Thoracic aorta (tissue), 2 donors: ENCODE results near the gene CD83. TPM values are rescaled to one million over a fixed set of nuclear protein-coding genes. Genes with fewer than 3 reads are reported as not detected.

ENCODE experiments used
- ATAC-seq: fragments of 150-250 bp; one replicate; pipeline ENCODE4 v1.8.0; 2017; ENCODE audit warnings: low read depth; ENCODE audit not compliant: insufficient number of reproducible peaks, low FRiP score
- DNase-seq: peaks from one replicate; pipeline ENCODE4 v3.0.0-alpha.2; 2020; ENCODE audit warnings: low spot score
- H3K27ac ChIP-seq, 2 donors: fragments of 200-600 bp; sonication (generic); 1 replicate in 1 of 2; 2 replicates in 1 of 2; pipeline ENCODE4 v1.5.1; 2016; ENCODE audit warnings: mild to moderate bottlenecking in 2 of 2, moderate library complexity in 2 of 2
- H3K27me3 ChIP-seq: fragments of 200-600 bp; sonication (generic); replicated peaks from 2 replicates; pipeline ENCODE4 v1.6.0; 2016; ENCODE audit warnings: mild to moderate bottlenecking; ENCODE audit not compliant: insufficient read depth
- H3K36me3 ChIP-seq: fragments of 200-600 bp; sonication (generic); one replicate; pipeline ENCODE4 v1.5.1; 2016
- H3K4me1 ChIP-seq, 2 donors: fragments of 200-600 bp; sonication (generic); 1 replicate in 1 of 2; 2 replicates in 1 of 2; pipeline versions ENCODE4 v1.5.1 to v1.6.0; 2016; ENCODE audit warnings: low read depth in 2 of 2, mild to moderate bottlenecking in 1 of 2; ENCODE audit not compliant: control insufficient read depth in 1 of 2
- H3K4me3 ChIP-seq: fragments of 200-600 bp; sonication (generic); 2 replicates; pipeline ENCODE4 v1.5.1; 2016; ENCODE audit warnings: mild to moderate bottlenecking
- H3K9me3 ChIP-seq: fragments of 200-600 bp; sonication (generic); 2 replicates; pipeline ENCODE4 v1.5.1; 2016
- CTCF ChIP-seq: fragments of 200-600 bp; sonication (generic); IDR thresholded peaks from one replicate; pipeline ENCODE4 v1.5.1; 2019; ENCODE audit warnings: antibody characterized with exemption
- total RNA-seq, 2 donors: library from RNA; depleted of rRNA; stranded (reverse); fragments of >200 nt; gene quantifications; one replicate each; pipeline versions ENCODE4 v1.1.0 to v1.2.3, GENCODE V29; 2016

Gene CD83
- total RNA-seq, 2 donors from 2014 or later = 1.1 to 8.0 TPM

- H3K9me3 ChIP-seq = peaks cover 24% of the 10 kb centered on the region
- no peak overlapping the region for H3K27ac ChIP-seq
- ATAC-seq (no peak), DNase-seq (no peak)
- no peaks in the 10 kb centered on the region for H3K4me1 ChIP-seq
- no peaks in the 10 kb centered on the region for H3K36me3 ChIP-seq
- TF ChIP-seq CTCF = no peak
- no peak overlapping the region for H3K4me3 ChIP-seq
- no peaks in the 10 kb centered on the region for H3K27me3 ChIP-seq
These were observed 55.0 kb downstream of the CD83 start for GRCh38 chr6:14172562-14172961.

GRCh38 chr6:14174226-14174625, 56.7 kb downstream of the CD83 start:
- H3K9me3 ChIP-seq = peaks cover 22% of the 10 kb centered on the region
- H3K27ac ChIP-seq = no peak overlapping the region
- ATAC-seq (no peak), DNase-seq (no peak)
- no peak overlapping the region for H3K4me3 ChIP-seq
- no peaks in the 10 kb centered on the region for H3K27me3 ChIP-seq
- no peaks in the 10 kb centered on the region for H3K36me3 ChIP-seq
- no peak for TF ChIP-seq CTCF
- H3K4me1 ChIP-seq = no peaks in the 10 kb centered on the region

GRCh38 chr6:14174996-14175395, 57.4 kb downstream of the CD83 start:
- H3K27me3 ChIP-seq = no peaks in the 10 kb centered on the region
- no peak overlapping the region for H3K4me3 ChIP-seq
- H3K36me3 ChIP-seq = no peaks in the 10 kb centered on the region
- TF ChIP-seq CTCF = no peak
- H3K9me3 ChIP-seq = peaks cover 14% of the 10 kb centered on the region
- ATAC-seq (no peak), DNase-seq (no peak)
- no peak overlapping the region for H3K27ac ChIP-seq
- no peaks in the 10 kb centered on the region for H3K4me1 ChIP-seq

- H3K36me3 ChIP-seq = no peaks in the 10 kb centered on the region
- no peaks in the 10 kb centered on the region for H3K27me3 ChIP-seq
These were observed 58.9 kb downstream of the CD83 start for GRCh38 chr6:14176429-14176828.

DNA sequence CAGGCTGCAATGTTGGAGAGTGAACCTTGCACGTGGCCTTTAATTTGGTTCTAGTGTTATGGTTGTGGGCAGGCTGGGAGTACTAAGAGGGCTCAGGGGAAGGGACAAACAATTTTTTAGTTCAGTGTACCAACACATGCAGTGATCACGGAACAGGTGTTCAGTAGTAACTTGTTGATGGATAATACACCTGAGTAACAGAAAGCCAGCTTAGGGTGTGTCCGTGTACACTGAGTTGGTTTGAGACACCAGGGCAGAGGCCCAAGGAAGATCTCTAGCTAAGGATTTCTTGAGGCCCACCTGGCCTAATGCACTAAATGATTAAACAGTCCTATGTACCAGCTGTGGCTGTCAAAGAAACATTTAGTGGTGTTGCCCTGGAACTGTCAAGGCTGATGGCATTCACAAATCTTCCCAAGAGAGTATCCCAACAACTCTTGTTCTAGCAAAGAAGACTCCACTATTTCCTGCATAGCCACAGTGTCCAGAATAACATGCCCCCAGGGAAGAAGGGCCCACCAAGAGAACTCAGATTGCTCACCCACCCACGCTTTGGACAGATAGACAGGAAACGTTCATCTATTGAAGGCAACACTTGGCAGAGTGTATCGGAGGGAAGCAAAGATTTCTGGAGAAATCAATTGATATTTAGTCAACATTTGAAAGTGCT, 60.0 kb downstream of the CD83 start:
- ATAC-seq (no peak), DNase-seq (no peak)
- no peaks in the 10 kb centered on the region for H3K27me3 ChIP-seq
- H3K36me3 ChIP-seq = no peaks in the 10 kb centered on the region
- TF ChIP-seq CTCF = no peak
- no peak overlapping the region for H3K4me3 ChIP-seq
- H3K9me3 ChIP-seq = no peaks in the 10 kb centered on the region
- H3K4me1 ChIP-seq = no peaks in the 10 kb centered on the region
- H3K27ac ChIP-seq = no peak overlapping the region

More at GRCh38 chr6:14176429-14176828, 58.9 kb downstream of the CD83 start:
- ATAC-seq = no peak
- no peak overlapping the region for H3K27ac ChIP-seq
- no peak overlapping the region for H3K4me3 ChIP-seq
- H3K9me3 ChIP-seq = no peaks in the 10 kb centered on the region
- no peaks in the 10 kb centered on the region for H3K4me1 ChIP-seq
- no peak for TF ChIP-seq CTCF
- DNase-seq = no peak
